GM19099 (cell line): ENCODE data around the gene GRIN3B.
A peak's percentile ranks its signal among the peaks of the same experiment; 100 is the strongest.

Experiments
- POLR2A ChIP-seq: IDR thresholded peaks from 3 replicates; pipeline ENCODE4 v1.6.1; 2011; ENCODE audit warnings: low read depth; ENCODE audit not compliant: insufficient read length; ENCODE audit errors: extremely low read depth

Gene GRIN3B

GRCh38 chr19:1000095-1000494, at the start of gene GRIN3B:
GRIN3B (plus strand) TSS chr19:1000419; CDS start chr19:1000438, 19 bp downstream.
- TF ChIP-seq POLR2A = no peak

- TF ChIP-seq POLR2A = no peak
Observed at GRCh38 chr19:952049-952679, 48.1 kb upstream of the GRIN3B start.

GRCh38 chr19:952680-953444, 47.4 kb upstream of the GRIN3B start:
- no peak for TF ChIP-seq POLR2A

GRCh38 chr19:953445-954271, 46.6 kb upstream of the GRIN3B start:
- TF ChIP-seq POLR2A = no peak

GRCh38 chr19:954272-954671, 45.9 kb upstream of the GRIN3B start:
- TF ChIP-seq POLR2A = no peak

GRCh38 chr19:954672-955494, 45.3 kb upstream of the GRIN3B start:
- TF ChIP-seq POLR2A = peak; percentile 41

GRCh38 chr19:955803-956765, 44.1 kb upstream of the GRIN3B start:
- no peak for TF ChIP-seq POLR2A

- no peak for TF ChIP-seq POLR2A
Observed at GRCh38 chr19:956766-957440, 43.3 kb upstream of the GRIN3B start.

GRCh38 chr19:958967-959855, 41.0 kb upstream of the GRIN3B start:
- TF ChIP-seq POLR2A = no peak

GRCh38 chr19:960020-960419, 40.2 kb upstream of the GRIN3B start:
- no peak for TF ChIP-seq POLR2A

GRCh38 chr19:960601-960938, 39.6 kb upstream of the GRIN3B start:
- TF ChIP-seq POLR2A = no peak

- TF ChIP-seq POLR2A = no peak
Observed at GRCh38 chr19:961866-962620, 38.2 kb upstream of the GRIN3B start.
